SK-N-SH treated with all-trans-retinoic acid at 6 μM for 48 hours (cell line): ENCODE measurements around the gene MARF1.

Experiments used
- ATAC-seq: fragments of 200-7000 bp; cut with Tn5 transposase; 3 replicates; pipeline ENCODE4 v1.9.1; 2020; ENCODE audit warnings: mild to moderate bottlenecking, moderate library complexity
- ARNTL ChIP-seq: fragments of 450-650 bp; formaldehyde crosslinking; IDR thresholded peaks from 2 replicates; pipeline ENCODE4 v1.5.0; 2020; ENCODE audit warnings: low read depth, mild to moderate bottlenecking, moderate library complexity, borderline replicate concordance
- ESRRG ChIP-seq: fragments of 250-450 bp; sonication (Bioruptor Pico); IDR thresholded peaks from 2 replicates; pipeline ENCODE4 v1.6.1; 2021; ENCODE audit warnings: mild to moderate bottlenecking
- GLIS3 ChIP-seq: fragments of 250-450 bp; sonication (Bioruptor Pico); IDR thresholded peaks from 2 replicates; pipeline ENCODE4 v1.5.0; 2020; ENCODE audit warnings: mild to moderate bottlenecking, moderate library complexity
- ISL1 ChIP-seq: fragments of 250-450 bp; sonication (Bioruptor Pico); IDR thresholded peaks from 2 replicates; pipeline ENCODE4 v2.1.2; 2022; ENCODE audit warnings: mild to moderate bottlenecking, moderate library complexity
- OSR1 ChIP-seq: fragments of 250-450 bp; sonication (Bioruptor Pico); IDR thresholded peaks from 2 replicates; pipeline ENCODE4 v1.8.0; 2022; ENCODE audit warnings: moderate library complexity, mild to moderate bottlenecking, inconsistent platforms
- PPARA ChIP-seq: fragments of 250-450 bp; sonication (Bioruptor Pico); IDR thresholded peaks from 2 replicates; pipeline ENCODE4 v1.5.0; 2020; ENCODE audit warnings: mild to moderate bottlenecking, borderline replicate concordance
- RARB ChIP-seq: fragments of 250-450 bp; sonication (Bioruptor Pico); IDR thresholded peaks from 2 replicates; pipeline ENCODE4 v1.8.0; 2021; ENCODE audit warnings: mild to moderate bottlenecking, moderate library complexity
- SNAI2 ChIP-seq: fragments of 250-450 bp; sonication (Bioruptor Pico); IDR thresholded peaks from 2 replicates; pipeline ENCODE4 v1.5.0; 2020; ENCODE audit warnings: mild to moderate bottlenecking, moderate library complexity
- TCF4 ChIP-seq: fragments of 250-450 bp; sonication (Bioruptor Pico); IDR thresholded peaks from 2 replicates; pipeline ENCODE4 v1.8.0; 2021; ENCODE audit warnings: mild to moderate bottlenecking, moderate library complexity, borderline replicate concordance
- TOX ChIP-seq: fragments of 250-450 bp; sonication (Bioruptor Pico); IDR thresholded peaks from 2 replicates; pipeline ENCODE4 v1.8.0; 2021; ENCODE audit warnings: mild to moderate bottlenecking, moderate library complexity, borderline replicate concordance
- ZC3H10 ChIP-seq: fragments of 250-450 bp; sonication (Bioruptor Pico); IDR thresholded peaks from 2 replicates; pipeline ENCODE4 v1.5.1; 2021; ENCODE audit warnings: mild to moderate bottlenecking, moderate library complexity
- ZFP30 ChIP-seq: fragments of 450-650 bp; formaldehyde crosslinking; IDR thresholded peaks from 2 replicates; pipeline ENCODE4 v1.5.0; 2022; ENCODE audit warnings: mild to moderate bottlenecking, moderate library complexity
- ZNF565 ChIP-seq: fragments of 450-650 bp; formaldehyde crosslinking; conservative IDR thresholded peaks from 2 replicates; pipeline ENCODE4 v1.5.0; 2020; ENCODE audit warnings: low read depth, mild to moderate bottlenecking, moderate library complexity
- ZNF70 ChIP-seq: fragments of 450-650 bp; formaldehyde crosslinking; IDR thresholded peaks from 2 replicates; pipeline ENCODE4 v1.5.0; 2020; ENCODE audit warnings: mild to moderate bottlenecking, moderate library complexity
- ZNF8 ChIP-seq: fragments of 450-650 bp; formaldehyde crosslinking; IDR thresholded peaks from 2 replicates; pipeline ENCODE4 v1.5.0; 2020; ENCODE audit warnings: mild to moderate bottlenecking, moderate library complexity
- TF ChIP-seq, protein P1 (sequence below): fragments of 250-450 bp; sonication (Bioruptor Pico); IDR thresholded peaks from 2 replicates; pipeline ENCODE4 v1.8.0; 2021; ENCODE audit warnings: low read depth, mild to moderate bottlenecking, moderate library complexity, borderline replicate concordance
- TF ChIP-seq, protein P2 (sequence below): fragments of 250-450 bp; sonication (Bioruptor Pico); IDR thresholded peaks from 2 replicates; pipeline ENCODE4 v1.8.0; 2020; ENCODE audit warnings: mild to moderate bottlenecking, moderate library complexity, borderline replicate concordance
- TF ChIP-seq, protein P3 (sequence below): fragments of 250-450 bp; sonication (Bioruptor Pico); IDR thresholded peaks from 2 replicates; pipeline ENCODE4 v1.5.1; 2021; ENCODE audit warnings: mild to moderate bottlenecking, moderate library complexity
- TF ChIP-seq, protein P4 (sequence below): fragments of 250-450 bp; sonication (Bioruptor Pico); IDR thresholded peaks from 2 replicates; pipeline ENCODE4 v1.5.0; 2020; ENCODE audit warnings: mild to moderate bottlenecking, moderate library complexity
- TF ChIP-seq, protein P5 (sequence below): fragments of 250-450 bp; sonication (Bioruptor Pico); IDR thresholded peaks from 2 replicates; pipeline ENCODE4 v1.5.1; 2020; ENCODE audit warnings: low read depth, mild to moderate bottlenecking, moderate library complexity

MARF1 gene

DNA sequence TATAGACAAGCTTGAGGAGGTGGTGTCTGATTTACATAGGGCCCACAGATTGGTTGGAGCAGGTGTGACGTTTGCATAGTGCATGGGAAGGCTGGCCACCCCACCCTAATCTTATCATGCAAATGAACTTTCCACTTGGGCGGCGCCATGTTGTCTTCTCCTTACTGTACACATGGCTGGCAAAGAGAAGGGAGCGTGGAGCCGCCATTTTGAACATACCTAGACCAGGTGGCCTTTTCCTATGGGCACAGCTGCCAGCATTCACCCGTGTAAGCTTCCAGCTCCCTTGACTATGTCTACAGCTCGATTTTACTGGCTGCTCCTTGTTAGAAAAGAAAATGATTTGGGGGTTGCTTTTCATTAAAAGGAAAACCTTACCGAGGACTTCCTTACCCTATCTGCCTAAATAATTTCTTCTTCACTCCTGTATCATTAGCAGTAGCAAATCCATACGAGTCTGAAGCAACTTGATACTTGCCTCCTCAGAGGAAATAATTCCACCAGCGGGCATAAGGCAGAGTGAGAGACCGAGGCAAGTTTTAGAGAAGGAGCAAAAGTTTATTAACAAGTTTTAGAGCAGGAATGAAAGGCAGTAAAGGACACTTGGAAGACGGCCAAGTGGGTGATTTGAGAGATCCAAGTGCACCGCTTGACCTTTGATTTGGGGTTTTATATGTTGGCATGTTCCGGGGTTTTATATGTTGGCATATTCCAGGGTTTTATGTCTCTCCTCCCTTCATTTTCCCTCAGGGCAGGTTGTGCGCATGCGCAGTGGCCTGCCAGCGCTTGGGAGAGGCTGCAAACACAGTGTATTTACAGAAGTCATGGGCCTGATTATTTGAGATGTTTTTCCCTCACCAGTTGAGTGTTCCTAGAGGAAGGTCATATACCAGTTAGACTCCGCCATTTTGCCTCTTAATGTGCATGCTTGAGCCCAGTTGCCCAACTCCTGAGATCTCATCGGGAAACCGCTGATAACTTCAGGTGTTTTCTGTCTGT is 65.7 kb downstream of the MARF1 start (continued):
- no peak for TF ChIP-seq RARB (CRISPR knock-in tag)
- TF ChIP-seq, protein P1, sequence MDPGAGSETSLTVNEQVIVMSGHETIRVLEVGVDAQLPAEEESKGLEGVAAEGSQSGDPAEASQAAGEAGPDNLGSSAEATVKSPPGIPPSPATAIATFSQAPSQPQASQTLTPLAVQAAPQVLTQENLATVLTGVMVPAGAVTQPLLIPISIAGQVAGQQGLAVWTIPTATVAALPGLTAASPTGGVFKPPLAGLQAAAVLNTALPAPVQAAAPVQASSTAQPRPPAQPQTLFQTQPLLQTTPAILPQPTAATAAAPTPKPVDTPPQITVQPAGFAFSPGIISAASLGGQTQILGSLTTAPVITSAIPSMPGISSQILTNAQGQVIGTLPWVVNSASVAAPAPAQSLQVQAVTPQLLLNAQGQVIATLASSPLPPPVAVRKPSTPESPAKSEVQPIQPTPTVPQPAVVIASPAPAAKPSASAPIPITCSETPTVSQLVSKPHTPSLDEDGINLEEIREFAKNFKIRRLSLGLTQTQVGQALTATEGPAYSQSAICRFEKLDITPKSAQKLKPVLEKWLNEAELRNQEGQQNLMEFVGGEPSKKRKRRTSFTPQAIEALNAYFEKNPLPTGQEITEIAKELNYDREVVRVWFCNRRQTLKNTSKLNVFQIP (CRISPR knock-in tag) = no peak

DNA sequence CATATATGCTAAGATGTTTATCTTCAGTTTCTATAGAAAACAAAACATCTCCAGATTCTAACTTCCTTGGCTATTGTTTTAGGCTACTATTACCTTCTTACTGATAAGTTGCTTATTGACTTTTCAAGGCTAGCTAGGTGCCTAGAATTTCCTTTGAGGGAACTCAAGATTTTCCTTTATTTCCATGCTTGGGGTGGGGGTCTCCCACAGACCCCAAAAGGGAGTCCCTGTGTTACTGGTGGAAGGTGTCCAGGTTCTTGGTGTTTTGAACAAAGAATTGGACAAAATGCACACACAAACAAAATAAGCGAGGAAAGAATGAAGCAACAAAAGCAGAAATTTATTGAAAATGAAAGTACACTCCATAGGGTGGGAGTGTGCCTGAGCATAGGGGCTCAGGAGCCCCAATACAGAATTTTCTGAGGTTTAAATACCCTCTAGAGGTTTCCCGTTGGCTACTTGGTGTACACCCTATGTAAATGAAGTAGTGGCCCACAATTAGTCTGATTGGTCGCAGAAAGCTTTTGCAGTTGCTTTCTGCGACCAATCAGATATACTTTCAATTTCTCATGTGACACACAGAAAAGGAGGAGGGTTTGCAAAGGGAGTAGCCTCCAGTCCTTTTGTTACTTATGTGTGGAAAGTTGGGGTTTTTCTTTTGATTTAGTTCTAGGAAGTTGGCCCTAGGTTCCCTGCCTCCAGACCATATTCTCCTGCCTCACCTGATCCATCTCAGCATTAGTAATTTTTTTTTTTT is 67.5 kb downstream of the MARF1 start:
- no peak for TF ChIP-seq OSR1
- TF ChIP-seq ZNF565 (CRISPR knock-in tag) = no peak
- TF ChIP-seq, protein P2, sequence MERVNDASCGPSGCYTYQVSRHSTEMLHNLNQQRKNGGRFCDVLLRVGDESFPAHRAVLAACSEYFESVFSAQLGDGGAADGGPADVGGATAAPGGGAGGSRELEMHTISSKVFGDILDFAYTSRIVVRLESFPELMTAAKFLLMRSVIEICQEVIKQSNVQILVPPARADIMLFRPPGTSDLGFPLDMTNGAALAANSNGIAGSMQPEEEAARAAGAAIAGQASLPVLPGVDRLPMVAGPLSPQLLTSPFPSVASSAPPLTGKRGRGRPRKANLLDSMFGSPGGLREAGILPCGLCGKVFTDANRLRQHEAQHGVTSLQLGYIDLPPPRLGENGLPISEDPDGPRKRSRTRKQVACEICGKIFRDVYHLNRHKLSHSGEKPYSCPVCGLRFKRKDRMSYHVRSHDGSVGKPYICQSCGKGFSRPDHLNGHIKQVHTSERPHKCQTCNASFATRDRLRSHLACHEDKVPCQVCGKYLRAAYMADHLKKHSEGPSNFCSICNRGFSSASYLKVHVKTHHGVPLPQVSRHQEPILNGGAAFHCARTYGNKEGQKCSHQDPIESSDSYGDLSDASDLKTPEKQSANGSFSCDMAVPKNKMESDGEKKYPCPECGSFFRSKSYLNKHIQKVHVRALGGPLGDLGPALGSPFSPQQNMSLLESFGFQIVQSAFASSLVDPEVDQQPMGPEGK = no peak
- no peak for TF ChIP-seq ZNF70
- no peak for TF ChIP-seq SNAI2
- TF ChIP-seq, protein P3, sequence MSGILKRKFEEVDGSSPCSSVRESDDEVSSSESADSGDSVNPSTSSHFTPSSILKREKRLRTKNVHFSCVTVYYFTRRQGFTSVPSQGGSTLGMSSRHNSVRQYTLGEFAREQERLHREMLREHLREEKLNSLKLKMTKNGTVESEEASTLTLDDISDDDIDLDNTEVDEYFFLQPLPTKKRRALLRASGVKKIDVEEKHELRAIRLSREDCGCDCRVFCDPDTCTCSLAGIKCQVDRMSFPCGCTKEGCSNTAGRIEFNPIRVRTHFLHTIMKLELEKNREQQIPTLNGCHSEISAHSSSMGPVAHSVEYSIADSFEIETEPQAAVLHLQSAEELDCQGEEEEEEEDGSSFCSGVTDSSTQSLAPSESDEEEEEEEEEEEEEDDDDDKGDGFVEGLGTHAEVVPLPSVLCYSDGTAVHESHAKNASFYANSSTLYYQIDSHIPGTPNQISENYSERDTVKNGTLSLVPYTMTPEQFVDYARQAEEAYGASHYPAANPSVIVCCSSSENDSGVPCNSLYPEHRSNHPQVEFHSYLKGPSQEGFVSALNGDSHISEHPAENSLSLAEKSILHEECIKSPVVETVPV = no peak
- TF ChIP-seq, protein P1 (CRISPR knock-in tag) = no peak
- TF ChIP-seq, protein P4, sequence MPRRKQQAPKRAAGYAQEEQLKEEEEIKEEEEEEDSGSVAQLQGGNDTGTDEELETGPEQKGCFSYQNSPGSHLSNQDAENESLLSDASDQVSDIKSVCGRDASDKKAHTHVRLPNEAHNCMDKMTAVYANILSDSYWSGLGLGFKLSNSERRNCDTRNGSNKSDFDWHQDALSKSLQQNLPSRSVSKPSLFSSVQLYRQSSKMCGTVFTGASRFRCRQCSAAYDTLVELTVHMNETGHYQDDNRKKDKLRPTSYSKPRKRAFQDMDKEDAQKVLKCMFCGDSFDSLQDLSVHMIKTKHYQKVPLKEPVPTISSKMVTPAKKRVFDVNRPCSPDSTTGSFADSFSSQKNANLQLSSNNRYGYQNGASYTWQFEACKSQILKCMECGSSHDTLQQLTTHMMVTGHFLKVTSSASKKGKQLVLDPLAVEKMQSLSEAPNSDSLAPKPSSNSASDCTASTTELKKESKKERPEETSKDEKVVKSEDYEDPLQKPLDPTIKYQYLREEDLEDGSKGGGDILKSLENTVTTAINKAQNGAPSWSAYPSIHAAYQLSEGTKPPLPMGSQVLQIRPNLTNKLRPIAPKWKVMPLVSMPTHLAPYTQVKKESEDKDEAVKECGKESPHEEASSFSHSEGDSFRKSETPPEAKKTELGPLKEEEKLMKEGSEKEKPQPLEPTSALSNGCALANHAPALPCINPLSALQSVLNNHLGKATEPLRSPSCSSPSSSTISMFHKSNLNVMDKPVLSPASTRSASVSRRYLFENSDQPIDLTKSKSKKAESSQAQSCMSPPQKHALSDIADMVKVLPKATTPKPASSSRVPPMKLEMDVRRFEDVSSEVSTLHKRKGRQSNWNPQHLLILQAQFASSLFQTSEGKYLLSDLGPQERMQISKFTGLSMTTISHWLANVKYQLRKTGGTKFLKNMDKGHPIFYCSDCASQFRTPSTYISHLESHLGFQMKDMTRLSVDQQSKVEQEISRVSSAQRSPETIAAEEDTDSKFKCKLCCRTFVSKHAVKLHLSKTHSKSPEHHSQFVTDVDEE (CRISPR knock-in tag) = no peak
- TF ChIP-seq TCF4 (CRISPR knock-in tag) = no peak
- no peak for TF ChIP-seq ISL1 (CRISPR knock-in tag)
- TF ChIP-seq ZFP30 (CRISPR knock-in tag) = no peak
- TF ChIP-seq ZC3H10 (CRISPR knock-in tag) = no peak
- no peak for TF ChIP-seq GLIS3 (CRISPR knock-in tag)
- no peak for TF ChIP-seq TOX (CRISPR knock-in tag)
- TF ChIP-seq ZNF8 (CRISPR knock-in tag) = no peak
- TF ChIP-seq ARNTL = no peak
- no peak for TF ChIP-seq ESRRG (CRISPR knock-in tag)
- no peak for TF ChIP-seq PPARA
- TF ChIP-seq, protein P5, sequence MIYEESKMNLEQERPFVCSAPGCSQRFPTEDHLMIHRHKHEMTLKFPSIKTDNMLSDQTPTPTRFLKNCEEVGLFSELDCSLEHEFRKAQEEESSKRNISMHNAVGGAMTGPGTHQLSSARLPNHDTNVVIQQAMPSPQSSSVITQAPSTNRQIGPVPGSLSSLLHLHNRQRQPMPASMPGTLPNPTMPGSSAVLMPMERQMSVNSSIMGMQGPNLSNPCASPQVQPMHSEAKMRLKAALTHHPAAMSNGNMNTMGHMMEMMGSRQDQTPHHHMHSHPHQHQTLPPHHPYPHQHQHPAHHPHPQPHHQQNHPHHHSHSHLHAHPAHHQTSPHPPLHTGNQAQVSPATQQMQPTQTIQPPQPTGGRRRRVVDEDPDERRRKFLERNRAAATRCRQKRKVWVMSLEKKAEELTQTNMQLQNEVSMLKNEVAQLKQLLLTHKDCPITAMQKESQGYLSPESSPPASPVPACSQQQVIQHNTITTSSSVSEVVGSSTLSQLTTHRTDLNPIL (CRISPR knock-in tag) = no peak
- TF ChIP-seq RARB (CRISPR knock-in tag) = no peak
- ATAC-seq = no peak
